Endothelial cell of umbilical vein (primary cell): ENCODE results near the gene CYBRD1. TPM values are rescaled to one million over a fixed set of nuclear protein-coding genes. Genes with fewer than 3 reads are reported as not detected.

Source experiments
- BruUV-seq: library from RNA; stranded (reverse); fragments of 400-500 nt; replicated peaks from 2 replicates; lab custom pipeline; 2021; lab: Mats Ljungman, UMichigan
- CTCF ChIA-PET: fragments of 300-600, 350-600 bp; sonication (Branson Sonifier 250); formaldehyde crosslinking; loops from one replicate; lab custom pipeline; 2021; ENCODE audit warnings: antibody characterized with exemption, inconsistent platforms; lab: Charles Lee
- POLR2A ChIA-PET: fragments of 300-600, 350-600 bp; sonication (Branson Sonifier 250); formaldehyde crosslinking; loops from one replicate; lab custom pipeline; 2021; ENCODE audit warnings: antibody characterized with exemption, inconsistent platforms; lab: Charles Lee
- DNase-seq: peaks from one replicate; pipeline ENCODE4 v3.0.0-alpha.2; 2011; ENCODE audit warnings: low read depth, low spot score
- FAIRE-seq: peaks from 2 replicates; lab custom pipeline; 2011; peaks lifted over from hg19 to GRCh38; lab: Jason Lieb, UNC
- H2AFZ ChIP-seq: 2 replicates; pipeline ENCODE4 v1.6.0; 2012; ENCODE audit warnings: low read depth, low read length, control low read depth, inconsistent platforms
- H3K27ac ChIP-seq: 2 replicates; pipeline ENCODE4 v1.5.1; 2011; ENCODE audit warnings: low read depth, mild to moderate bottlenecking, control low read depth, low read length, moderate library complexity; ENCODE audit not compliant: insufficient read depth
- H3K27me3 ChIP-seq, 2 experiments: 2 replicates each; pipeline versions ENCODE4 v1.6.0 to v1.6.1; 2011; ENCODE audit warnings: low read length in 2 of 2, mixed read lengths in 1 of 2; ENCODE audit not compliant: control insufficient read depth in 2 of 2, insufficient read depth in 2 of 2
- H3K36me3 ChIP-seq, 2 experiments: 2 replicates in 1 of 2; 3 replicates in 1 of 2; pipeline ENCODE4 v1.5.1; 2011; ENCODE audit warnings: low read length in 2 of 2, mild to moderate bottlenecking in 1 of 2, moderate library complexity in 1 of 2; ENCODE audit not compliant: control insufficient read depth in 2 of 2, insufficient read depth in 2 of 2; ENCODE audit errors: extremely low read depth in 1 of 2
- H3K4me1 ChIP-seq: 3 replicates; pipeline ENCODE4 v1.5.1; 2011; ENCODE audit warnings: mild to moderate bottlenecking, low read length; ENCODE audit not compliant: control insufficient read depth, insufficient read depth; ENCODE audit errors: extremely low read depth
- H3K4me2 ChIP-seq: 2 replicates; pipeline ENCODE4 v1.6.1; 2011; ENCODE audit warnings: low read length, control low read depth, mixed read lengths; ENCODE audit not compliant: insufficient read depth
- H3K4me3 ChIP-seq, 3 experiments: fragments of 200-600 bp in 1 of 3; sonication (generic), shearing (Covaris generic) in 1 of 3; replicated peaks in 1 of 3; 2 replicates each; pipeline ENCODE4 v1.5.1; 2011 to 2016; ENCODE audit warnings: control low read depth in 3 of 3, low read length in 3 of 3, mild to moderate bottlenecking in 2 of 3, inconsistent platforms in 1 of 3, low read depth in 1 of 3, moderate library complexity in 1 of 3; ENCODE audit not compliant: insufficient read depth in 1 of 3
- H3K79me2 ChIP-seq: 2 replicates; pipeline ENCODE4 v1.6.0; 2012; ENCODE audit warnings: low read length, inconsistent platforms; ENCODE audit not compliant: control insufficient read depth, insufficient read depth
- H3K9ac ChIP-seq: replicated peaks from 2 replicates; pipeline ENCODE3; 2011; ENCODE audit warnings: low read length, control low read depth; ENCODE audit not compliant: insufficient read depth; ENCODE audit errors: extremely low read depth
- H3K9me1 ChIP-seq: replicated peaks from 3 replicates; pipeline ENCODE4 v1.6.0; 2011; ENCODE audit warnings: mild to moderate bottlenecking, low read length; ENCODE audit not compliant: control insufficient read depth, insufficient read depth; ENCODE audit errors: extremely low read depth
- H3K9me3 ChIP-seq: replicated peaks from 2 replicates; pipeline ENCODE4 v1.5.1; 2012; ENCODE audit warnings: low read length, inconsistent platforms; ENCODE audit not compliant: control insufficient read depth, insufficient read depth
- H4K20me1 ChIP-seq: replicated peaks from 2 replicates; pipeline ENCODE3; 2011; ENCODE audit warnings: mild to moderate bottlenecking, low read length; ENCODE audit not compliant: control insufficient read depth, insufficient read depth; ENCODE audit errors: extremely low read depth
- EZH2 ChIP-seq: IDR thresholded peaks from 2 replicates; pipeline ENCODE4 v1.6.1; 2012; ENCODE audit warnings: borderline replicate concordance, low read depth, mild to moderate bottlenecking, moderate library complexity, low read length, inconsistent platforms; ENCODE audit not compliant: severe bottlenecking
- FOS ChIP-seq: IDR thresholded peaks from 2 replicates; pipeline ENCODE4 v1.6.1; 2011; ENCODE audit warnings: mild to moderate bottlenecking, low read length, moderate library complexity, borderline replicate concordance; ENCODE audit not compliant: insufficient read depth
- GATA2 ChIP-seq: IDR thresholded peaks from 2 replicates; pipeline ENCODE4 v1.7.0; 2011; ENCODE audit warnings: low read depth, mild to moderate bottlenecking, moderate library complexity, mixed read lengths, low read length; ENCODE audit not compliant: insufficient read length, insufficient read depth
- JUN ChIP-seq: IDR thresholded peaks from 2 replicates; pipeline ENCODE4 v1.6.1; 2011; ENCODE audit warnings: borderline replicate concordance, low read depth; ENCODE audit not compliant: insufficient read length, insufficient read depth
- MAX ChIP-seq: IDR thresholded peaks from 2 replicates; pipeline ENCODE4 v1.6.1; 2011; ENCODE audit not compliant: insufficient read depth, insufficient read length
- MYC ChIP-seq: IDR thresholded peaks from one replicate; pipeline ENCODE4 v1.6.1; 2011; ENCODE audit warnings: mild to moderate bottlenecking, low read depth, low read length
- POLR2A ChIP-seq: IDR thresholded peaks from 2 replicates; pipeline ENCODE4 v1.6.1; 2012; ENCODE audit warnings: low read depth, mild to moderate bottlenecking, control low read depth, low read length
- POLR2AphosphoS5 ChIP-seq: IDR thresholded peaks from 2 replicates; pipeline ENCODE4 v1.6.1; 2012; ENCODE audit warnings: low read depth, mild to moderate bottlenecking, control low read depth, low read length, moderate library complexity; ENCODE audit not compliant: insufficient read depth
- dilution Hi-C: fragments of 300-500 bp; cut with MboI; formaldehyde crosslinking; loops from one replicate; pipeline ENCODE4 v1.15.0; 2019; ENCODE audit warnings: low sequenced_read_pairs; ENCODE audit not compliant: extremely low pct_ligation_motif_present
- intact Hi-C: fragments of 100-400 bp; cut with micrococcal nuclease; formaldehyde crosslinking; loops from one replicate; pipeline ENCODE4 v1.10.0; 2022
- polyA plus RNA-seq, 4 experiments: library from polyadenylated mRNA; depleted of rRNA in 3 of 4; stranded (reverse) in 3 of 4; unstranded in 1 of 4; fragments of >200 nt; gene quantifications; 2 replicates each; pipeline versions ENCODE4 v1.2.1 to v1.2.3, GENCODE V29; 2011 to 2012; ENCODE audit warnings: missing spikeins in 1 of 4
- total RNA-seq: library from RNA; stranded (reverse); gene quantifications from 2 replicates; pipeline ENCODE4 v1.2.3, GENCODE V29; 2021
- TF ChIP-seq, protein P1 (sequence below), 2 donors: IDR thresholded peaks; 1 replicate in 1 of 2; 2 replicates in 1 of 2; pipeline ENCODE4 v1.5.1; 2011; ENCODE audit warnings: low read length in 2 of 2, mild to moderate bottlenecking in 2 of 2, moderate library complexity in 2 of 2, control low read depth in 1 of 2, inconsistent platforms in 1 of 2, low read depth in 1 of 2; ENCODE audit not compliant: insufficient read depth in 1 of 2; ENCODE audit errors: extremely low read depth in 1 of 2

Gene CYBRD1
- total and polyA plus RNA-seq, 2 donors (not counting 3 experiments of a cell fraction or from before 2014, with no cell fraction given): 23.1 to 24.8 TPM

DNA sequence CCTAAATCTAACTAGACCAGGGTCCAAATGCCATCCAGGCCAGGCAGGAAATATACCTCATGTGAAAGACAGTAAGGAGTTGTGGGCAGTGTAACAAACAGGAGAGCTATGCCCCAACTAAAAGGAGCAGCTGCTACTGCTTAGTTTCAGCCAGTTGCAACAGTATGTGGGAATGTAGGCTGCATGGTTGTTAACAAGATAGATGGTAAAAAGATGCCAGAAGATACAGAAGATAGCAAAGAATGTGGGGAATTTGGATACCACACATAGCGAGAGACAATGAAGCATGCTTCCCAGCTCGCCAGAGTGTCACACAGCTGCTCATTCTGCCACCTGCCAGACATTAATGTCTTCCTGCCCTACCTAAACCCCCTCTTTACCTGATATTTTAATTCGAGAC, 39.4 kb upstream of the CYBRD1 start:
- intact Hi-C loops: no loop called here
- H3K9me1 ChIP-seq: no peaks in the 10 kb centered on the region
- no peak overlapping the region for H3K4me3 ChIP-seq
- FAIRE-seq (no peak), DNase-seq (no peak)
- peaks cover 16% of the 10 kb centered on the region for H3K4me1 ChIP-seq
- dilution Hi-C loops: no loop called here
- no peaks in the 10 kb centered on the region for H3K9me3 ChIP-seq
- no peak overlapping the region for H3K4me2 ChIP-seq
- H3K27me3 ChIP-seq: no peaks in the 10 kb centered on the region
- TF ChIP-seq JUN (no peak), MYC (no peak), FOS (no peak), POLR2A (no peak), EZH2 (no peak), GATA2 (no peak), POLR2AphosphoS5 (no peak), MAX (no peak)
- TF ChIP-seq, protein P1, sequence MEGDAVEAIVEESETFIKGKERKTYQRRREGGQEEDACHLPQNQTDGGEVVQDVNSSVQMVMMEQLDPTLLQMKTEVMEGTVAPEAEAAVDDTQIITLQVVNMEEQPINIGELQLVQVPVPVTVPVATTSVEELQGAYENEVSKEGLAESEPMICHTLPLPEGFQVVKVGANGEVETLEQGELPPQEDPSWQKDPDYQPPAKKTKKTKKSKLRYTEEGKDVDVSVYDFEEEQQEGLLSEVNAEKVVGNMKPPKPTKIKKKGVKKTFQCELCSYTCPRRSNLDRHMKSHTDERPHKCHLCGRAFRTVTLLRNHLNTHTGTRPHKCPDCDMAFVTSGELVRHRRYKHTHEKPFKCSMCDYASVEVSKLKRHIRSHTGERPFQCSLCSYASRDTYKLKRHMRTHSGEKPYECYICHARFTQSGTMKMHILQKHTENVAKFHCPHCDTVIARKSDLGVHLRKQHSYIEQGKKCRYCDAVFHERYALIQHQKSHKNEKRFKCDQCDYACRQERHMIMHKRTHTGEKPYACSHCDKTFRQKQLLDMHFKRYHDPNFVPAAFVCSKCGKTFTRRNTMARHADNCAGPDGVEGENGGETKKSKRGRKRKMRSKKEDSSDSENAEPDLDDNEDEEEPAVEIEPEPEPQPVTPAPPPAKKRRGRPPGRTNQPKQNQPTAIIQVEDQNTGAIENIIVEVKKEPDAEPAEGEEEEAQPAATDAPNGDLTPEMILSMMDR (IDR thresholded peaks at IDR 0.05; ENCODE audit: extremely low read depth in 1 of 2, insufficient read depth in 1 of 2, low read depth in 1 of 2, low read length in 2 of 2): no peak
- no peaks in the 10 kb centered on the region for H3K79me2 ChIP-seq
- POLR2A ChIA-PET: no interaction called here
- H4K20me1 ChIP-seq: no peaks in the 10 kb centered on the region
- no peak overlapping the region for H2AFZ ChIP-seq
- no TSS peak for BruUV-seq
- H3K9ac ChIP-seq: no peak overlapping the region
- CTCF ChIA-PET: interaction anchor here (1.0 kb wide), 1 partner anchor 10 kb away, joined by 3 read pairs; no protein-coding TSS in a partner anchor
- no peak overlapping the region for H3K27ac ChIP-seq
- H3K36me3 ChIP-seq: peaks cover 0 to 2% of the 10 kb centered on the region in 2 experiments
